ENCODE data around the gene DLGAP1. TPM values are rescaled to one million over a fixed set of nuclear protein-coding genes. Genes with fewer than 3 reads are reported as not detected.

Gene DLGAP1
- total RNA-seq, 1 experiment from 2014 or later, result 23.0 TPM

DNA sequence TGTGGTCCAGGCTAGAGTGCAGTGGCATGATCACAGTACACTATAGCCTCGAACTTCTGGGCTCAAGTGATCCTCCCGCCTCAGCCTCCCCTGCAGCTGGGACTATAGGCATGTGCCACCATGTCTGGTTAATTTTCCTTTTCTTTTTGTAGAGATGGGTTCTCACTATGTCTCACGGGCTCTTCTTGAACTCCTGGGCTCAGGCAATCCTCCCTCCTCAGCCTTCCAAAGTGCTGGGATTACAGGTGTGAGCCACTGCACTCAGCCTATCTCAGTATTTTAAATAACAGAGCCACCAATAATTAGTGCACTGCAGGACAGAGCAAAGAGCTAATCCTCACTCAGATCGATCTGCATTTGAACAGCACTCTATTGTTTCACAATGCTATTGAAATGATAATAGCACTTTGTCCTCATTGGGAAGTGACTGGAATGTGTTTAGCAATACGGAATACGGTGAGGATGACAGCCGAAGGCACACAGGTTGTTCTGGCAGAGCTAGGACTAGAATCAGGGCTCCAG lies 335.9 kb downstream of the DLGAP1 start:
- peaks cover 19% of the 10 kb centered on the region for H3K9me3 Mint-ChIP-seq
- ChIA-PET POLR2A (interaction anchor here (1.2 kb wide), 1 partner anchor 10 kb away, joined by 4 read pairs; no protein-coding TSS in a partner anchor), CTCF (interaction anchor here (1.0 to 4.1 kb wide), 9 partner anchors 10 to 938 kb away, joined by 3 to 48 read pairs (median 4); no protein-coding TSS in a partner anchor)
- H3K36me3 Mint-ChIP-seq, result peaks cover 19% of the 10 kb centered on the region
- peaks cover 79% of the 10 kb centered on the region for H3K4me1 Mint-ChIP-seq
- H3K27ac Mint-ChIP-seq, result peak overlapping the region; percentile 88
- peak overlapping the region; percentile 40 for H3K4me3 Mint-ChIP-seq
- H3K27me3 Mint-ChIP-seq (ENCODE audit: low read depth), result no peaks in the 10 kb centered on the region
- DNase-seq (ENCODE audit: low spot score), result peak; percentile 32
- ATAC-seq, result peak; percentile 95
- no peak for TF ChIP-seq SOX15 (CRISPR knock-in tag; IDR thresholded peaks at IDR 0.05)
- no peak for TF ChIP-seq OVOL2 (CRISPR knock-in tag; IDR thresholded peaks at IDR 0.05; ENCODE audit: borderline replicate concordance)
- TF ChIP-seq, protein P1, sequence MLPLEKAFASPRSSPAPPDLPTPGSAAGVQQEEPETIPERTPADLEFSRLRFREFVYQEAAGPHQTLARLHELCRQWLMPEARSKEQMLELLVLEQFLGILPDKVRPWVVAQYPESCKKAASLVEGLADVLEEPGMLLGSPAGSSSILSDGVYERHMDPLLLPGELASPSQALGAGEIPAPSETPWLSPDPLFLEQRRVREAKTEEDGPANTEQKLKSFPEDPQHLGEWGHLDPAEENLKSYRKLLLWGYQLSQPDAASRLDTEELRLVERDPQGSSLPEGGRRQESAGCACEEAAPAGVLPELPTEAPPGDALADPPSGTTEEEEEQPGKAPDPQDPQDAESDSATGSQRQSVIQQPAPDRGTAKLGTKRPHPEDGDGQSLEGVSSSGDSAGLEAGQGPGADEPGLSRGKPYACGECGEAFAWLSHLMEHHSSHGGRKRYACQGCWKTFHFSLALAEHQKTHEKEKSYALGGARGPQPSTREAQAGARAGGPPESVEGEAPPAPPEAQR (CRISPR knock-in tag; IDR thresholded peaks at IDR 0.05), result peak; percentile 63; the same call in 1 of the 2 replicates
- TF ChIP-seq, protein P2, sequence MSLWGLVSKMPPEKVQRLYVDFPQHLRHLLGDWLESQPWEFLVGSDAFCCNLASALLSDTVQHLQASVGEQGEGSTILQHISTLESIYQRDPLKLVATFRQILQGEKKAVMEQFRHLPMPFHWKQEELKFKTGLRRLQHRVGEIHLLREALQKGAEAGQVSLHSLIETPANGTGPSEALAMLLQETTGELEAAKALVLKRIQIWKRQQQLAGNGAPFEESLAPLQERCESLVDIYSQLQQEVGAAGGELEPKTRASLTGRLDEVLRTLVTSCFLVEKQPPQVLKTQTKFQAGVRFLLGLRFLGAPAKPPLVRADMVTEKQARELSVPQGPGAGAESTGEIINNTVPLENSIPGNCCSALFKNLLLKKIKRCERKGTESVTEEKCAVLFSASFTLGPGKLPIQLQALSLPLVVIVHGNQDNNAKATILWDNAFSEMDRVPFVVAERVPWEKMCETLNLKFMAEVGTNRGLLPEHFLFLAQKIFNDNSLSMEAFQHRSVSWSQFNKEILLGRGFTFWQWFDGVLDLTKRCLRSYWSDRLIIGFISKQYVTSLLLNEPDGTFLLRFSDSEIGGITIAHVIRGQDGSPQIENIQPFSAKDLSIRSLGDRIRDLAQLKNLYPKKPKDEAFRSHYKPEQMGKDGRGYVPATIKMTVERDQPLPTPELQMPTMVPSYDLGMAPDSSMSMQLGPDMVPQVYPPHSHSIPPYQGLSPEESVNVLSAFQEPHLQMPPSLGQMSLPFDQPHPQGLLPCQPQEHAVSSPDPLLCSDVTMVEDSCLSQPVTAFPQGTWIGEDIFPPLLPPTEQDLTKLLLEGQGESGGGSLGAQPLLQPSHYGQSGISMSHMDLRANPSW (CRISPR knock-in tag; conservative IDR thresholded peaks at IDR 0.05; ENCODE audit: low read depth), result no peak
- no peak for TF ChIP-seq CREB1 (CRISPR knock-in tag; IDR thresholded peaks at IDR 0.05)
- no peak for TF ChIP-seq KAT7 (CRISPR knock-in tag; IDR thresholded peaks at IDR 0.05; ENCODE audit: borderline replicate concordance)
- no peak for TF ChIP-seq ZNF317 (CRISPR knock-in tag; IDR thresholded peaks at IDR 0.05; ENCODE audit: borderline replicate concordance, low read depth)
- TF ChIP-seq NFATC4 (CRISPR knock-in tag; IDR thresholded peaks at IDR 0.05), result no peak
- TF ChIP-seq, protein P3, sequence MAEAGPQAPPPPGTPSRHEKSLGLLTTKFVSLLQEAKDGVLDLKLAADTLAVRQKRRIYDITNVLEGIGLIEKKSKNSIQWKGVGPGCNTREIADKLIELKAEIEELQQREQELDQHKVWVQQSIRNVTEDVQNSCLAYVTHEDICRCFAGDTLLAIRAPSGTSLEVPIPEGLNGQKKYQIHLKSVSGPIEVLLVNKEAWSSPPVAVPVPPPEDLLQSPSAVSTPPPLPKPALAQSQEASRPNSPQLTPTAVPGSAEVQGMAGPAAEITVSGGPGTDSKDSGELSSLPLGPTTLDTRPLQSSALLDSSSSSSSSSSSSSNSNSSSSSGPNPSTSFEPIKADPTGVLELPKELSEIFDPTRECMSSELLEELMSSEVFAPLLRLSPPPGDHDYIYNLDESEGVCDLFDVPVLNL (CRISPR knock-in tag; IDR thresholded peaks at IDR 0.05; ENCODE audit: borderline replicate concordance, low read depth), result no peak
- TF ChIP-seq, protein P4, sequence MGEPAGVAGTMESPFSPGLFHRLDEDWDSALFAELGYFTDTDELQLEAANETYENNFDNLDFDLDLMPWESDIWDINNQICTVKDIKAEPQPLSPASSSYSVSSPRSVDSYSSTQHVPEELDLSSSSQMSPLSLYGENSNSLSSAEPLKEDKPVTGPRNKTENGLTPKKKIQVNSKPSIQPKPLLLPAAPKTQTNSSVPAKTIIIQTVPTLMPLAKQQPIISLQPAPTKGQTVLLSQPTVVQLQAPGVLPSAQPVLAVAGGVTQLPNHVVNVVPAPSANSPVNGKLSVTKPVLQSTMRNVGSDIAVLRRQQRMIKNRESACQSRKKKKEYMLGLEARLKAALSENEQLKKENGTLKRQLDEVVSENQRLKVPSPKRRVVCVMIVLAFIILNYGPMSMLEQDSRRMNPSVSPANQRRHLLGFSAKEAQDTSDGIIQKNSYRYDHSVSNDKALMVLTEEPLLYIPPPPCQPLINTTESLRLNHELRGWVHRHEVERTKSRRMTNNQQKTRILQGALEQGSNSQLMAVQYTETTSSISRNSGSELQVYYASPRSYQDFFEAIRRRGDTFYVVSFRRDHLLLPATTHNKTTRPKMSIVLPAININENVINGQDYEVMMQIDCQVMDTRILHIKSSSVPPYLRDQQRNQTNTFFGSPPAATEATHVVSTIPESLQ (CRISPR knock-in tag; IDR thresholded peaks at IDR 0.05), result no peak
- TF ChIP-seq, protein P5, sequence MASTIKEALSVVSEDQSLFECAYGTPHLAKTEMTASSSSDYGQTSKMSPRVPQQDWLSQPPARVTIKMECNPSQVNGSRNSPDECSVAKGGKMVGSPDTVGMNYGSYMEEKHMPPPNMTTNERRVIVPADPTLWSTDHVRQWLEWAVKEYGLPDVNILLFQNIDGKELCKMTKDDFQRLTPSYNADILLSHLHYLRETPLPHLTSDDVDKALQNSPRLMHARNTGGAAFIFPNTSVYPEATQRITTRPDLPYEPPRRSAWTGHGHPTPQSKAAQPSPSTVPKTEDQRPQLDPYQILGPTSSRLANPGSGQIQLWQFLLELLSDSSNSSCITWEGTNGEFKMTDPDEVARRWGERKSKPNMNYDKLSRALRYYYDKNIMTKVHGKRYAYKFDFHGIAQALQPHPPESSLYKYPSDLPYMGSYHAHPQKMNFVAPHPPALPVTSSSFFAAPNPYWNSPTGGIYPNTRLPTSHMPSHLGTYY (CRISPR knock-in tag; IDR thresholded peaks at IDR 0.05), result no peak
- 0 out of 2 replicates have a peak, but pooled peaks have one; percentile 62 for TF ChIP-seq ZNF396 (CRISPR knock-in tag; IDR thresholded peaks at IDR 0.05; ENCODE audit: borderline replicate concordance)
- peak; percentile 92 for TF ChIP-seq ZNF121 (CRISPR knock-in tag; IDR thresholded peaks at IDR 0.05)
- TF ChIP-seq SMAD4 (CRISPR knock-in tag; IDR thresholded peaks at IDR 0.05), result no peak
- TF ChIP-seq, protein P6, sequence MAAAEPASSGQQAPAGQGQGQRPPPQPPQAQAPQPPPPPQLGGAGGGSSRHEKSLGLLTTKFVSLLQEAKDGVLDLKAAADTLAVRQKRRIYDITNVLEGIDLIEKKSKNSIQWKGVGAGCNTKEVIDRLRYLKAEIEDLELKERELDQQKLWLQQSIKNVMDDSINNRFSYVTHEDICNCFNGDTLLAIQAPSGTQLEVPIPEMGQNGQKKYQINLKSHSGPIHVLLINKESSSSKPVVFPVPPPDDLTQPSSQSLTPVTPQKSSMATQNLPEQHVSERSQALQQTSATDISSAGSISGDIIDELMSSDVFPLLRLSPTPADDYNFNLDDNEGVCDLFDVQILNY (CRISPR knock-in tag; IDR thresholded peaks at IDR 0.05), result no peak
- TF ChIP-seq GTF2I (CRISPR knock-in tag; conservative IDR thresholded peaks at IDR 0.05), result peak; percentile 79; the same call in 1 of the 2 replicates
- no peak for TF ChIP-seq NR3C1 (CRISPR knock-in tag; conservative IDR thresholded peaks at IDR 0.05; ENCODE audit: low read depth)
- TF ChIP-seq, protein P7, sequence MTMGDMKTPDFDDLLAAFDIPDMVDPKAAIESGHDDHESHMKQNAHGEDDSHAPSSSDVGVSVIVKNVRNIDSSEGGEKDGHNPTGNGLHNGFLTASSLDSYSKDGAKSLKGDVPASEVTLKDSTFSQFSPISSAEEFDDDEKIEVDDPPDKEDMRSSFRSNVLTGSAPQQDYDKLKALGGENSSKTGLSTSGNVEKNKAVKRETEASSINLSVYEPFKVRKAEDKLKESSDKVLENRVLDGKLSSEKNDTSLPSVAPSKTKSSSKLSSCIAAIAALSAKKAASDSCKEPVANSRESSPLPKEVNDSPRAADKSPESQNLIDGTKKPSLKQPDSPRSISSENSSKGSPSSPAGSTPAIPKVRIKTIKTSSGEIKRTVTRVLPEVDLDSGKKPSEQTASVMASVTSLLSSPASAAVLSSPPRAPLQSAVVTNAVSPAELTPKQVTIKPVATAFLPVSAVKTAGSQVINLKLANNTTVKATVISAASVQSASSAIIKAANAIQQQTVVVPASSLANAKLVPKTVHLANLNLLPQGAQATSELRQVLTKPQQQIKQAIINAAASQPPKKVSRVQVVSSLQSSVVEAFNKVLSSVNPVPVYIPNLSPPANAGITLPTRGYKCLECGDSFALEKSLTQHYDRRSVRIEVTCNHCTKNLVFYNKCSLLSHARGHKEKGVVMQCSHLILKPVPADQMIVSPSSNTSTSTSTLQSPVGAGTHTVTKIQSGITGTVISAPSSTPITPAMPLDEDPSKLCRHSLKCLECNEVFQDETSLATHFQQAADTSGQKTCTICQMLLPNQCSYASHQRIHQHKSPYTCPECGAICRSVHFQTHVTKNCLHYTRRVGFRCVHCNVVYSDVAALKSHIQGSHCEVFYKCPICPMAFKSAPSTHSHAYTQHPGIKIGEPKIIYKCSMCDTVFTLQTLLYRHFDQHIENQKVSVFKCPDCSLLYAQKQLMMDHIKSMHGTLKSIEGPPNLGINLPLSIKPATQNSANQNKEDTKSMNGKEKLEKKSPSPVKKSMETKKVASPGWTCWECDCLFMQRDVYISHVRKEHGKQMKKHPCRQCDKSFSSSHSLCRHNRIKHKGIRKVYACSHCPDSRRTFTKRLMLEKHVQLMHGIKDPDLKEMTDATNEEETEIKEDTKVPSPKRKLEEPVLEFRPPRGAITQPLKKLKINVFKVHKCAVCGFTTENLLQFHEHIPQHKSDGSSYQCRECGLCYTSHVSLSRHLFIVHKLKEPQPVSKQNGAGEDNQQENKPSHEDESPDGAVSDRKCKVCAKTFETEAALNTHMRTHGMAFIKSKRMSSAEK (CRISPR knock-in tag; IDR thresholded peaks at IDR 0.05; ENCODE audit: borderline replicate concordance), result peak; percentile 84
- no peak for TF ChIP-seq ZNF416 (CRISPR knock-in tag; IDR thresholded peaks at IDR 0.05)
- TF ChIP-seq EMX1 (CRISPR knock-in tag; IDR thresholded peaks at IDR 0.05), result no peak
- TF ChIP-seq JUN (CRISPR knock-in tag; IDR thresholded peaks at IDR 0.05), result no peak
- TF ChIP-seq IRF2 (CRISPR knock-in tag; IDR thresholded peaks at IDR 0.05; ENCODE audit: borderline replicate concordance, low read depth), result no peak
- TF ChIP-seq PRRX2 (CRISPR knock-in tag; IDR thresholded peaks at IDR 0.05), result no peak

All from WTC11 (cell line).